Measurements from ENCODE around the gene NINJ2.

GRCh38 chr12:619346-619745, 43.9 kb downstream of the NINJ2 start:
- TF ChIP-seq, protein P1, sequence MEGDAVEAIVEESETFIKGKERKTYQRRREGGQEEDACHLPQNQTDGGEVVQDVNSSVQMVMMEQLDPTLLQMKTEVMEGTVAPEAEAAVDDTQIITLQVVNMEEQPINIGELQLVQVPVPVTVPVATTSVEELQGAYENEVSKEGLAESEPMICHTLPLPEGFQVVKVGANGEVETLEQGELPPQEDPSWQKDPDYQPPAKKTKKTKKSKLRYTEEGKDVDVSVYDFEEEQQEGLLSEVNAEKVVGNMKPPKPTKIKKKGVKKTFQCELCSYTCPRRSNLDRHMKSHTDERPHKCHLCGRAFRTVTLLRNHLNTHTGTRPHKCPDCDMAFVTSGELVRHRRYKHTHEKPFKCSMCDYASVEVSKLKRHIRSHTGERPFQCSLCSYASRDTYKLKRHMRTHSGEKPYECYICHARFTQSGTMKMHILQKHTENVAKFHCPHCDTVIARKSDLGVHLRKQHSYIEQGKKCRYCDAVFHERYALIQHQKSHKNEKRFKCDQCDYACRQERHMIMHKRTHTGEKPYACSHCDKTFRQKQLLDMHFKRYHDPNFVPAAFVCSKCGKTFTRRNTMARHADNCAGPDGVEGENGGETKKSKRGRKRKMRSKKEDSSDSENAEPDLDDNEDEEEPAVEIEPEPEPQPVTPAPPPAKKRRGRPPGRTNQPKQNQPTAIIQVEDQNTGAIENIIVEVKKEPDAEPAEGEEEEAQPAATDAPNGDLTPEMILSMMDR (IDR thresholded peaks at IDR 0.05 in 2 of 3, conservative IDR thresholded peaks at IDR 0.05 in 1 of 3; ENCODE audit: control insufficient read depth in 2 of 3, extremely low read depth in 1 of 3, insufficient read depth in 1 of 3, low read depth in 3 of 3, low read length in 3 of 3) = no peak
- TF ChIP-seq NRF1 (conservative IDR thresholded peaks at IDR 0.05; ENCODE audit: low read depth, low read length) (no peak), SUZ12 (IDR thresholded peaks at IDR 0.05; ENCODE audit: unreplicated experiment) (no peak), CREB1 (IDR thresholded peaks at IDR 0.05; ENCODE audit: low read depth) (no peak), EZH2 (IDR thresholded peaks at IDR 0.05; ENCODE audit: borderline replicate concordance, control insufficient read depth, low read depth, low read length) (no peak), PAX8 (IDR thresholded peaks at IDR 0.05) (no peak), HDAC6 (IDR thresholded peaks at IDR 0.05; ENCODE audit: unreplicated experiment) (no peak), EGR1 (IDR thresholded peaks at IDR 0.05; ENCODE audit: borderline replicate concordance in 1 of 2, low read depth in 2 of 2, low read length in 2 of 2) (no peak), JUND (IDR thresholded peaks at IDR 0.05; ENCODE audit: low read depth, low read length) (no peak), SIX5 (IDR thresholded peaks at IDR 0.05; ENCODE audit: low read depth, low read length, severe bottlenecking) (no peak), KAT2A (conservative IDR thresholded peaks at IDR 0.05; ENCODE audit: control insufficient read depth, low read depth, low read length) (no peak)

Data from GM12878 (cell line).